ENCODE data around the gene ACTN4.

ACTN4 gene

GRCh38 chr19:38709671-38710415 is 62.4 kb downstream of the ACTN4 start:
- no peak for DNase-seq (ENCODE audit: low read depth)

DNA sequence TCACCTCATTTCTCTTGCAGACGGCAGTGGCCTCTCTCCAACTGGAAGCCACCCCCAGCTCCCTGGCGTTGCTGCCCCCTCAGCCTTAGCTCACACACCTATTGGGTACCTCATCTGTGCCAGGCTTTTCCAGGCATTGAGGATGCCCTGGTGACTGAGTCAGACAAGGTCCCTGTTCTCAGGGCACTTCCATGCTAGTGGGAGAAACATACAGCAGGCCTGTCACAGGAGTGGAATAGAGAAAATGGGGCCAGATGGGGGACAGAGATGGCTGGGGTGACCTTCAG is 62.9 kb downstream of the ACTN4 start:
- no peak for DNase-seq (ENCODE audit: low read depth)

GRCh38 chr19:38710928-38711725 is 63.7 kb downstream of the ACTN4 start:
- DNase-seq (ENCODE audit: low read depth): no peak

DNA sequence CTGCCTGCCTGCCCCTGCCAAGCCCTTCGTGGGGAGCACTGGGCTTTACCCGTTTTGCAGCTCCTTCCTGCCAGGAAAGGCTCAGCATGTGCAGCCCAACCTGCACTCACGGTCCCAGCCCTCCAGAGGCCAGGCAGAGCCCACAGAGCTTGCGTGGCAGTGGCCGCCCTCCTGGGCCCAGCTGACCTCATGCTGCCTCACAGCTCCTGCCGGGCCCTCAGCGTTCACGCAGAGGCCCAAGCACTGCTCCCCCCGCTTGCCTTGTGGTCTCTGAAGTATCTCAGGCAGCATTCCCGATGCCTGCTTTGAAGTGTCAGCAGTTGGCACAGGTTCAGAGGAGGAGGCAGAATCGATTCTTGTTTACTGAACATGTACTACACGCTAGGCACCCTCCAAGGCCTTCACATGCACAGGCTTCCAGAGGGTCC is 64.3 kb downstream of the ACTN4 start:
- peak; percentile 67 for DNase-seq (ENCODE audit: low read depth)

GRCh38 chr19:38712161-38712748 is 64.8 kb downstream of the ACTN4 start:
- DNase-seq (ENCODE audit: low read depth): no peak

DNA sequence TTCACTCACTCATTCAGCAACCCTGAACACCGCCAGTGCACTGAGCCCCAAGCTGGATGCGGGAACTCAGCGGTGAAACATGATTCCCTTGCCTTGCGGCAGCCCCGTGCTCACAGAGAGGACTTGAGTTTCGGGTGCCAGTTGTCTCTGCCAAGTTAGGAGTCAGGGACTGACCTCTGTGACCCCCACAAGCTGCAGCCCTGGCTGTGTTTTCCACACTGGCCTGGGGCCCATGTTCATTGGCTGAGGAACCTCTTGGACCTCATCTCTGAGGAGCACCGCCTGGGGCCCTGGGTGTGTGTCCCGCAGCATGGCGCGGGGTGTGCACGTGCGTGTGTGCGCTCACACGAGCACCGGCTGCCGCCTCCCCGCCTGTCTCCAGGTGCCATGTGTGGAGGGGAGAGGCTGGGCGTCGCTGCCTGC is 65.8 kb downstream of the ACTN4 start:
- peak; percentile 86 for DNase-seq (ENCODE audit: low read depth)

DNA sequence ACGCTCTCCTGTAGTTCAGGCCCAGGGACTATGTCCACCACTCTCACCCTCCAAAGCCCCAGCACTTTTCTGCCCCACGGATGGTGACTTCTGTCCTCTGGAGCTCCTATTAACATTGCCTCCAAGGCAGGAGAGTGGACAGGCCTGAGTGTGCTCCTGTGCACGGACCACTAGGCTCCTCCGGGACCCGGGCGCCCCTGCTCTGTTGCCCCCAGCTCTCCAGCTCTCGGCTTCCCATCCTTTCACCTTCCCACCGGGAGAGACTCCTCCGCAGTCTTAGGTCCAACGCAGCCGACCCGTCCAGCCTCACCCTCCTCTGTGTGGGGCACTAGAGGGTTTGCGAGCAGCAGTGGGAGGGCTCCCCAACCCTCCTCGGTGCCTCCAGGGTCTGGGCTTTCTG is 66.4 kb downstream of the ACTN4 start:
- DNase-seq (ENCODE audit: low read depth): no peak

DNA sequence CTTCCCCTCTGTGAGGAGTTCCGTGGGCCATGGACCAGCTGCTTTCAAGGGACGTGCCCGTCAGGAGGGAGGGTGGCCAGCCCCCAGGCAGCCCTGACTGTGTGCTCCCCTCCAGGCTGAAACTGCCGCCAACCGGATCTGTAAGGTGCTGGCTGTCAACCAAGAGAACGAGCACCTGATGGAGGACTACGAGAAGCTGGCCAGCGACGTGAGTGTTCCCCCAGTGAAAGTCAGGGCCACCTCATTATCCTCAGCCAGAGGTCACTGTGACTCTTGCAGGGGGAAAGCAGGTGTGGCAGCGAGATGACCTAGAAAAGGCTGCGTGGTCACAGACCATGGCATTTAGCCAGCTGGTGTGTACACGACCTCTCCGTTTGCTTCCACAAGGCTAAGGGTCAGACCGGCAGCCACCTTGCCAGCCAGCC is 66.9 kb downstream of the ACTN4 start:
- no peak for DNase-seq (ENCODE audit: low read depth)

- DNase-seq (ENCODE audit: low read depth): no peak
Observed at GRCh38 chr19:38715555-38715954, 68.1 kb downstream of the ACTN4 start.

DNA sequence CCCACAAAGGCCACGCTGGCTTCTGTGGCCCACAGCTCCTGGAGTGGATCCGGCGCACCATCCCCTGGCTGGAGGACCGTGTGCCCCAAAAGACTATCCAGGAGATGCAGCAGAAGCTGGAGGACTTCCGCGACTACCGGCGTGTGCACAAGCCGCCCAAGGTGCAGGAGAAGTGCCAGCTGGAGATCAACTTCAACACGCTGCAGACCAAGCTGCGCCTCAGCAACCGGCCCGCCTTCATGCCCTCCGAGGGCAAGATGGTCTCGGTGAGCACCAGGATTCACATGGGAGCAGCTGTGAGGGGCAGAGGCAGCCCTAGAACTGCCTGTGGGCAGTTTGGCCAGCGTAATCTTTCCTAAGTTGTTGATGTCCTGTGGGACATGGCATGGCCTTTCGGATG is 69.6 kb downstream of the ACTN4 start:
- no peak for DNase-seq (ENCODE audit: low read depth)

DNA sequence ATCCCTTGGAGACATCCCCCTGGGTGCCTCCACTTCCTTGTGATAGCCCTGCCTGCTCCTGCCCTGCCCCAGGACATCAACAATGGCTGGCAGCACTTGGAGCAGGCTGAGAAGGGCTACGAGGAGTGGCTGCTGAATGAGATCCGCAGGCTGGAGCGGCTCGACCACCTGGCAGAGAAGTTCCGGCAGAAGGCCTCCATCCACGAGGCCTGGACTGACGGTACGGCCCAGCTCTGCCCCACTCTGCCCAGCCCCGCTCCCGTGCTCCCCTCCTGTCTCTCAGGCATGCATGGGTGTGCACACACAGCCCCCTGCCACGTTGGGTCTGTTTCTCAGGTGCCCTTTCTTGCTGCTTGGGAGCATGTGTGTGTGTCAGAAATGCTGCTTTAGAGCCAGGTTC is 70.4 kb downstream of the ACTN4 start:
- no peak for DNase-seq (ENCODE audit: low read depth)

DNA sequence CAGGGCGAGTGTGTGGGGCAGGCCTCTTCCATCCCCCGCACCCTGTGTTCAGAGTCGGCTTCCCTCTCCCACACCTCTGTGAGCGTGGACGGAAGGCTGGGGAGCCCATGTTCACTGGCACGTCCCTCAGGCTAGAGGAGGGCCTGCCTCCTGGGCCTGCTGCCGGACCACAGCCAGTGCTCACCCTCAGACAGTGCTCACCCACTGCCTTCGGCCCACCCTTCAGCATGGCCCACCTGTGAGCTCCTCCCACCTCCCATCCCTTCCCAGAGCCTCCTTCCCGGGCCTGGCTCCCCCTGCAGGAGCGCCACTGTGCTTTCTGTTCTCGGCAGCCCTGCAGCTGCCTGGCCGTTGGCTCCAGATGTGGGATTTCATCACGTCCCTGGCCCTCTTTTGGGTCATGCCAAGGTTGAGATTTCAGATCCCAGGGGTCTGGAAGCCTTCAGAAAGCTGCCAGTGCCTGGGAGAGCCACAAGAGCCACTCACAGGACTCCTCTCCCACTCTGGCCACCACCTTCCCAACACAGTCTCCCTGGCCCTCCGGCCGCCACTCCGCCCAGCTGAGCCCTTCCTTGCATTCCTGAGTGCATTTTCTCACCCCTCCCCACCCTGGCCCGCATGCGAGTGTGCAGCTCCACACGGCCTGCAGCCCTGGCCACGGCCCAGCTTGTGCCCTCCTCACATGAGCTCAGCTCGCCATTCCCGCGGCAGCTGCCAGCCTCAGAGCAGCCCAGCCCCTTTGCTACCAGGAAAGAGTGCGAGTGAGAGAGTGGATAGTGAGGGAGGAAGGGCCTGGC is 71.5 kb downstream of the ACTN4 start:
- DNase-seq (ENCODE audit: low read depth): peak; percentile 36

GRCh38 chr19:38719761-38720558 is 72.5 kb downstream of the ACTN4 start:
- DNase-seq (ENCODE audit: low read depth): no peak

GRCh38 chr19:38720559-38721236 is 73.2 kb downstream of the ACTN4 start:
- no peak for DNase-seq (ENCODE audit: low read depth)

GRCh38 chr19:38721496-38721895 is 74.0 kb downstream of the ACTN4 start:
- DNase-seq (ENCODE audit: low read depth): no peak

GRCh38 chr19:38721979-38722773 is 74.7 kb downstream of the ACTN4 start:
- no peak for DNase-seq (ENCODE audit: low read depth)

DNA sequence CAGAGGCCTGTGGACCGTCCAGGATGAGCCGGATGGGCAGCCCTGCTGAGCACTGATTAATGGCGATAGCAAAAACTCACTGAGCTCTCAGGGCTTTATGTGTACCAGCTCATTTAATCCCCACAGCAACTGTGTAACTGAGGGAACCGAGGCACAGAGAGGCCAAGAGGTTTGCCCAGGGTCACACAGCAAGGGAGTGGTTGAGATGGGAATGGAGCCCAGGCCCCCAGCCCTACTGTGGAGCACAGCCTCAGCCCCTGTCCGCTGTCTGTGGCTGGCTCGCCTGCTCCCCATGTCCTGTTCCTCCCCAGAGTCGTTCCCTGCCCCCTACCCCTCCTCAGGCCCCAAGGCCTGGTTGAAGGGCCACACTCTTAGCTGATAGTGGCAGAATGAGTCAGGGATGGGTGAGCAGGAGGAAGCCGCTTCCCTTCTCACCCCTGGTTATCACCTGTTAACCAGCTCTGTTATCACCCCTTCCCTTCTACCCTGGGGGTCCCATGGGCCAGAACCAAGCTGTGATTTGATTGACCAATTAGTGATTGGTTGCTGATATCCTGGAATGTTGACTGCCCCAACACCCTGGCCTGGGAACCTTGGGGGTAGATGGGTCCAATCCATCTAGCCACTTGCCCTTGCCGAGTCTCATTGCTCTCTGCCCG is 75.6 kb downstream of the ACTN4 start:
- no peak for DNase-seq (ENCODE audit: low read depth)

DNA sequence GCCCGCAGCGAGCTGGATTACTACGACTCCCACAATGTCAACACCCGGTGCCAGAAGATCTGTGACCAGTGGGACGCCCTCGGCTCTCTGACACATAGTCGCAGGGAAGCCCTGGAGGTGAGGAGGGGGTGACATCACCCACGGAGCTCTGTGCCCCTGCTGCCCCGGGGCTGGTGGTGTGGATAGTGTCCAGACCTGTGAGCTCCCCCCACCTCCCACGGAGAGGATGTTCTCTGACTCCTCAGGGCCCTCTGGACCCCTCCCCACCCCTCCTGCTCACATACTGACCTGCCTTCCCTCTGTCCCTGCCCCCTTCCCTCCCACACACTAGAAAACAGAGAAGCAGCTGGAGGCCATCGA is 76.1 kb downstream of the ACTN4 start:
- DNase-seq (ENCODE audit: low read depth): no peak

DNA sequence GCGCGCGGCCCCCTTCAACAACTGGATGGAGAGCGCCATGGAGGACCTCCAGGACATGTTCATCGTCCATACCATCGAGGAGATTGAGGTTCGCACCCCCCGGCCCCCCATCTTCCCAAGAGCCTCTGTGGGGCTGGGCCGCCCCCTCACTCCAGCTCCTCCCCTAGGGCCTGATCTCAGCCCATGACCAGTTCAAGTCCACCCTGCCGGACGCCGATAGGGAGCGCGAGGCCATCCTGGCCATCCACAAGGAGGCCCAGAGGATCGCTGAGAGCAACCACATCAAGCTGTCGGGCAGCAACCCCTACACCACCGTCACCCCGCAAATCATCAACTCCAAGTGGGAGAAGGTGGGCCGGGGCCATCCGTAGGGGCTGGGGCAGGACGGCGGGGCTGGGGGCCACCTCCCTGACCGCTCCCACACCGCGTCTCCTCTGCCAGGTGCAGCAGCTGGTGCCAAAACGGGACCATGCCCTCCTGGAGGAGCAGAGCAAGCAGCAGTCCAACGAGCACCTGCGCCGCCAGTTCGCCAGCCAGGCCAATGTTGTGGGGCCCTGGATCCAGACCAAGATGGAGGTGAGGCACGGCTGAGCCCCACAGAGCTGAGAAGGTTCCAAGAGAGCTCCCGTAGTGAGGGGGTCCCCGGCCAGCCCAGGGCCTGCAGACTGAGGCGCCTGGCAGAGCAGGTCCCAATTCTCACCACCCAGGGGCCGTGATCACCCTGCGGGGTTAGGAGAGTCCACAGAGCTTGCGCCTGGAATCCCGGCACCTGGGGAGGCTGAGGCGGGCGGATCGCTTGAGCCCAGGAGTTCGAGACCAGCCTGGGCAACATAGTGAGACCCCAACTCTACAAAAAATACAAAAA is 76.8 kb downstream of the ACTN4 start:
- DNase-seq (ENCODE audit: low read depth): no peak

Measured in fibroblast of the conjunctiva (primary cell).